Activated CD8-positive, alpha-beta memory T cell treated with anti-CD3 and anti-CD28 coated beads for 1 hour (primary cell): ENCODE results near the gene SRSF2.
A peak's percentile ranks its signal among the peaks of the same experiment; 100 is the strongest.
"Not testable (repeated sequence)": the region's sequence is repeated elsewhere in the genome, so short reads cannot be mapped to it uniquely, and the experiment has no call there.

ENCODE experiments used
- DNase-seq, 2 donors: peaks; one replicate each; pipeline ENCODE4 v3.0.0-alpha.2; 2020; ENCODE audit warnings: low read depth in 1 of 2; ENCODE audit errors: extremely low read depth in 1 of 2

SRSF2 gene

GRCh38 chr17:76739568-76740115, 2.5 kb upstream of the SRSF2 start:
- DNase-seq, result not testable (repeated sequence)

- no peak for DNase-seq
These were observed 1.3 kb upstream of the SRSF2 start for GRCh38 chr17:76738468-76738850.

GRCh38 chr17:76737676-76738467, 741 bp upstream of the SRSF2 start, which contains the start of gene MFSD11:
MFSD11 (plus strand) TSS chr17:76738119; CDS start chr17:76738353, 234 bp downstream.
- peak; percentile 72 to 87 for DNase-seq

- DNase-seq, result peak in 1 of 2 donors; percentile 53
These were observed 616 bp downstream of the SRSF2 start for GRCh38 chr17:76736349-76737081.

GRCh38 chr17:76735586-76736348, 1.4 kb downstream of the SRSF2 start:
- no peak for DNase-seq

GRCh38 chr17:76735006-76735405, 2.1 kb downstream of the SRSF2 start:
- no peak for DNase-seq

GRCh38 chr17:76734080-76734840, 2.9 kb downstream of the SRSF2 start:
- DNase-seq, result no peak

GRCh38 chr17:76733618-76733957, 3.5 kb downstream of the SRSF2 start:
- no peak for DNase-seq

GRCh38 chr17:76732734-76733617, 4.2 kb downstream of the SRSF2 start:
- no peak for DNase-seq

- not testable (repeated sequence) for DNase-seq
These were observed 5.1 kb downstream of the SRSF2 start for GRCh38 chr17:76731800-76732733.

- DNase-seq, result no peak
These were observed 9.2 kb downstream of the SRSF2 start for GRCh38 chr17:76727745-76728456.

- peak; percentile 49 to 88 for DNase-seq
These were observed 10.1 kb downstream of the SRSF2 start, which contains the start of gene METTL23 for GRCh38 chr17:76726776-76727718. METTL23 (plus strand) TSS chr17:76726839; CDS start chr17:76729711, 2,872 bp downstream.

- DNase-seq, result peak in 1 of 2 donors; percentile 92
These were observed 10.8 kb downstream of the SRSF2 start, which contains the start of gene JMJD6 for GRCh38 chr17:76726231-76726775. JMJD6 (minus strand) TSS chr17:76726606; CDS start chr17:76726475, 131 bp downstream.

- DNase-seq, result peak; percentile 37 to 50
These were observed 11.4 kb downstream of the SRSF2 start for GRCh38 chr17:76725580-76726230.

GRCh38 chr17:76723812-76724211, 13.3 kb downstream of the SRSF2 start:
- DNase-seq, result no peak
